HG02938 (cell line): ENCODE measurements around the gene PEPD.

Experiments used
- ATAC-seq: cut with Tn5 transposase; IDR thresholded peaks from one replicate; pipeline ENCODE4 v1.9.1; 2021; ENCODE audit warnings: mild to moderate bottlenecking, moderate library complexity; ENCODE audit not compliant: unreplicated experiment

PEPD gene

DNA sequence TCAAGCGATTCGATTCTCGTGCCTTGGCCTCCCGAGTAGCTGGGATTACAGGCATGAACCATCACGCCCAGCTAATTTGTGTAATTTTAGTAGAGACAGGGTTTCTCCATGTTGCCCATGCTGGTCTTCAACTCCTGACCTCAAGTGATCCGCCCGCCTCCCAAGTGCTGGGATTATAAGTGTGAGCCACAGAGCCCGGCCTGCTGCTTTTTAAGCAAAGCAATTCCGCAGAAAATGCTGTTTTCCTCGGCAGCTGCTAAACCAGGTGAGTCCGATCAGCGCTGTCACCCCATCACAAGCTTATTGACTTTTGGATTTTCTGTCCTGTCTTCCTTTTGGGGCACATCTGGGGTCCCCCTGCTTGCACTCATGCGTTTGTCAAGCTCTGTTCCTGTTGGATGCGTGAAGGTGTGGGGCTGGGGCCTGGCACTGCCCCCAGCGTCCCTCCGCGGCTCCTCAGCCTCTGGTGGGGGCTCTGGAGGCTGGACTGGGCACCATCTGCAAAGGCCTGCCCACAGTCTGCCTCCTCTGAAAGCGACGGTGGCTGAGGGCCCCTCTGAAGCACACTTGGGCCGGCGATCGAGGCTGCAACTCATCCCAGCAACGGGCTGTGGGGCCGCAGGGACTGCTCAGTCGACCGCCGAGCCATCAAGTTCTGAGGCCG, 122.4 kb downstream of the PEPD start:
- ATAC-seq, result no peak

- ATAC-seq, result no peak
Observed at GRCh38 chr19:33398361-33399060, 123.1 kb downstream of the PEPD start.

DNA sequence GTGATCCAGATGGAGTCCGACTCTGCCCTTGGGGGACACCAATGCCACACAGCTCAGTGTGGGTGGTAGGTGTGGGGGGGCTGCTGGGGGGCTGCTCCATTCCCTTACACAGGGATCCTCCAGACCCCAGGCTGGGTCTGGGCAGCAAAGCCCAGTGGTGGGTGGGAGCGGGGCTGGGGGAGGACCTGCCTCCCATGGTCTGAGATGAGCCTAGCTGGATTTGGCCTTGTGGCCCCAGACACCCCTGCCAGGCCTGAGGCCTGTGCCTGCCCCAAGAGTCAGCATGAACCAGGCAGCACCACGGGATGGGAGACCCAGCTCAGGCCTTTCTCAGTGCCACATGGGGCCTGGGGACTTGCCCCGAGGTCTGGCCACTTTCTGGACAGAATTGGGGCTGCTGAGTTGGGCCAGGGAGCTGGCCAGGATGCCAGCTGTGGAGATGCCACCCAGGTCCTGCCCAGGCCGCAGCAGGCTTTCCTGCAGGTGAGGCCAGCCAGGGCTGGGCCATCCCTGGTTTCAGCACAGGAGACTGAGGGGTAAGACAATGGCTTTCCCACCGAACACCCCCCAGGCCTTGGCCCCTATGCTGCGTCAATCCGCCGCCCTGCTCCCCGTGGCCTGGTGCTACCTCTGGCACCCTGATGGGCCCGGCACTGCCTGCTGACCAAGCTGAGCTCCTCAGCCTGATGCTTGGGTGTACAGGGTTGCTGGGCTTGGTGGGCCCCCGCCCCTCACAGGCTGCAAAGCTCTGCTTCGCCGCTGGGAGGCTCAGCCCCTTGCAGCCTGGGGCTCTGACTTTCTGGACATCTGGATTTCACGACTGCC, 123.8 kb downstream of the PEPD start:
- no peak for ATAC-seq

- no peak for ATAC-seq
Observed at GRCh38 chr19:33396701-33397535, 124.7 kb downstream of the PEPD start.

- ATAC-seq, result no peak
Observed at GRCh38 chr19:33395561-33396550, 125.7 kb downstream of the PEPD start.

DNA sequence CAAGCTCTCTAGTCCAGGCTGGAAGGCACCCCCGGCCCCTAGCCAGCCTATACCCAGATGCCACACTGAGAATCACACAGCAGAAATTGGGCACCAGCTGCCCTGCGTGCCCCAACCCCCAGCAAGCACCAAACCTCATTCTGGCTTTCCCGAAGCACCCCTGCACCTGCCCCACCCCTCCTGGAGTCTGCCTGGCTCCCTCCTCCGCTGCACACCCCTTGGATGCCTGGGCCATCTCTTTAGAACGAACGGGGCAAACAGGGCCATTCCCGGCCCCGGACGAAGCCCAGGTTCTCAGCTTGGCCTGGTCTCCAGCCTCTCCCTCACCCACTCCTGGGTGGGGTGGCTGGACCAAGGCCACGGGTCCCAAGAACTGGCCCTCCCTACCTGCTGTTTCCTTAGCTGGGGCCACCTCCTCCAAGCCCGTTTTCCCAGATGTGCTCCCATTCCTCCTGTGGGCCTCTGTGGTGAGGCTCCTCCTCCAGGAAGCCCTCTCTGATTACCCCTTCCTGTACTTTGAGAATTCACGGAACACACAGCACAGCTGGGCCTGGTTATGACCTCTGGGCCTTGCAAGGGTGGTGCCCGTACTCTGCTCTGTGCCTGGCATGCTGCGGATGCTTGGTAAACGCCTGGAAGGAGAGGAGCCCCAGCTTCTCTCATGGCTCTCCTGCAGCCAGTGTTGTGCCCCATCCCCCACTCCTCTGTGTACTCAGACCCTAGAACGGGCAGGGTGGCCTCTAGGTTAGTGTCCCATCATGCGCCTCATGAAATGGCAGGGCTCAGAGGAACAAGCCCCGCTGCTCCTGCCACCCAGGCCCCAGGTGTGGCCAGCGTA, 126.6 kb downstream of the PEPD start:
- no peak for ATAC-seq

DNA sequence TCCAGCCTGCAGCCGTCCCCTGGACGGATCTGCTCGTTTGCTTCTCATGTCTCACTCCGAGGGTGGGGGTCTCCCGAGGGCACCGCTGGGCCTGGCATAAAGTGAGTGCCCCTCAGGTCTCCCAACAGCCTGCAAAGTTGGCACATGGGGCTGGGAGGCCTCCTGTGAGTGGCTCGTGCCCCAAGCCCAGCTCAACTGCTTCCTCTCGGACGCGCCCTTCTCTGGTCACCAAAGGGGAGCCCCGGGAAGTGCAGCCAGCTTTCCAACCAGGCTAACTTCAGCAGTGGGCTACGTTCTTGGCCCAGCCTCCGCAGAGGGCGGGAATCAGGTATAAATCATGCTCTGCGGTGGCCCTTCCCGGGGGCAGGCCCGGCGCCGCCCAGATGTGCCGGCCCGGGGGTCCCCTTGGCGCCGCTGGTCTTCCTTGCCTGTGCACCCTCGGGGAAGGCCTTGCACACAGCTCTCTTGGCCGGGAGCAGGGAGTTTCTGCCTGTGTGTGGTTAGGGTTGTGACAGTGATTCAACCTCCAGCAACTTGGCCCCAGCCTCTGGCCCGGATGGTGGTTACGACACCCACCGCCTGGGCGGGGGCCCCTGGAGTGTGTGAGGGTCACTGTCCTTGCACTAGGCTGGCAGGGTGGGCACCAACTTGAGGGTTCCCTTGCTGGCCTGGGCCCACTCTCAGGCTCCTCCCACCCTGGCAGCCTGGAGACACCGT, 127.4 kb downstream of the PEPD start:
- no peak for ATAC-seq

GRCh38 chr19:33393286-33394005, 128.1 kb downstream of the PEPD start:
- ATAC-seq, result no peak

DNA sequence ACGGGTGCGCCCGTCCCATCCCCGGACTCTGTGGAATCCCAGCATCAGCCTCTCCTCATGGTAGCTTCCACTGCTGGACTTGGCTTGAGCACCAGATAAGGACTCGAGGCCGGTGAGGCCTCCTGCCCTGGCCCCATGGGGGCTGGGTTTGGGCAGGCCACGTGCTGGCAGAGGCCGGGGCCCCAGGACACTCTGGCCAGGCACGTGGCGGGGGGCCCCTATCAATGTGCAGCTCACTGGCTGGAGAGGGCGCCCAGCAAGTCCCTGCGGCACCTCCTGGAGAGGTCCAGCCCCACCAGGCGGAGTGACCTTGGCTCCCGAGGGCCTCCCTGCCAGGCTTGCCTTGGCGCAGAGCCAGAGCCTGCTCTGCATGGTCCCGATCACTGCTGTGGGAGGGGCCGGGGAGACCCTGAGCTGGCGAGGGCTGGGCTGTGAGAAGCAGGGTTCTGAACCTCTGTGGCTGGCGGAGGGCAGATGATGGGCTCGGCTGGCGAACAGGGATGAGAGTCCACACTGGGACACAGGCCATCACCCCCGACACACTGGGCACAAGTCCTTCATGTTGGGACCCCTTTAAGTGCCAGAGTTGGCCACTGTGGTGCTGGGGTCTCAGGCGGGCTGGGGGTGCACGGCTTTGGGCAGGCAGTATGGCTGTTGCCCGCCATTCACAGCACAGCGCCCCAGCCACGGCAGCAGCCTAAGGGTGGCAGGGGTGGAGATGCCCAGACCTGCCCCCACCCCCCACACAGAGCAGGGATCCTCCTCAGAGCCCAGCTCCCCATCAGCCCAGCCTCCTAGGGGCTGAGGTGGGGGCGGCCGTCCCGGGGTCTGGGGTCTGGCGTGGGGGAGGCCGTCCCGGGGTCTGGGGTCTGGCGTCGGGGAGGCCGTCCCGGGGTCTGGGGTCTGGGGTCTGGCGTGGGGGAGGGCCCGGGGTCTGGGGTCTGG, 129.0 kb downstream of the PEPD start:
- ATAC-seq, result no peak

DNA sequence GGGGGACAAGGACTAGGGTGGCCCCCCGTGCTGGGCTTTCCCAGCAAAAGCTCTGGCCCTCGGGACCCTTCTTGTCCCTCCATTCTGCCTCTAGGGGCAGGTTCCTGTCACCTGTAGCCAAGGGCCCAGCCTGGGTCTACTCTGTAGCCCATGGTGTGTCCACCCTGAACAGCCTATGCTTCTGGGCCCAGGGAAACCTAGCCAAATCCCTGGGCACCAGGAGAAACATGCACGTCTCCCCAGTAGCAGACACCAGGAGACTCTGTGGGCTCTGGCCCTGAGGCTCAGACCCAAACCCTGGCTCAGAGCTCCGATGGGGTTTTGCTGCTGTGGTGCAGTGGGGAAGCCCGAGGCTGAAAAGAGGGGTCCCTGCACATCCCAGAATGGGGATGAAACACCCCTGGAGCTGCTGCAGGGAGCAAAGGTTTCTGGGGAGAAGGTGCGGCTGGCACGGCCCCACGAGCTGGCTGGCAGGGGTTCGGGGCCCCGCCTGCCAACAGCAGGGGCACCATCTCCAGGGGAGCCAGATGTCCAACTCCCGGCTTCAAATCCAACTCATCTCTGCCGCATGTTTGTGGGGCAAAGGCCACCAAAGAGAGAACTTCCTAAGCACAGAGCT, 129.9 kb downstream of the PEPD start:
- no peak for ATAC-seq

DNA sequence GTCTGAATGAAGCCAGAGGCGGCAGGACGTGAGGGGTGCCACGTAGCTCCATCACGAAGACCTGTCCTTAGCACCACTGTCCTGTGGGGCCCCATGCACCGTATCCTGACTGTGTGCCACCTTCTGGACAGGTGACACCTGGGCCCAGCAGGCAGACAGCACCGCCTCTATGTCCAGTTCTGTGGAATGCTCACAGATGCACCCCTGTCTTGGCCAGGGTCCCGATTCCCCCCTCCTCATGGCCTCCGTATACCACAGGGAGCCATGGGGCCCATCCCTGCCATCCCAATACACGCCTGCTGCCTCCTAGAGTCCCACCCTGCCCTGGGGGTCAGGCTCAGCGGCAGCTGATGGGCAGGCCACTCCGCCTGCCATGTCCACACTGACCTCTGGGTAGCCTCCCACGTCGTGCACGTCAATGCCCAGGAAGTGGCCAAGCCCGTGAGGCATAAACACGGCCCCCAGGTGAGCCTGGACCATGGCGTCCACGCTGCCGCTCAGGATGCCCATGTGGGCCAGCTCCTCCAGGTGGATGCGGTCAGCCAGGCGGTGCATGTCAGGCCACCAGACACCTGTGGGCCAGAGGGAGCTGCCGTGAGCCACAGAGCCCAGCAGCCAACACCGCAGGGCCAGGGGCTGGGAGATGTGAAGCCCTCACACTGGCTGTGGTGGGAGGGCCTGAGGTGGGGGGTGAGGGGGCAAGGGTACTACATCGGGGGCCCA, 130.5 kb downstream of the PEPD start:
- ATAC-seq, result no peak

DNA sequence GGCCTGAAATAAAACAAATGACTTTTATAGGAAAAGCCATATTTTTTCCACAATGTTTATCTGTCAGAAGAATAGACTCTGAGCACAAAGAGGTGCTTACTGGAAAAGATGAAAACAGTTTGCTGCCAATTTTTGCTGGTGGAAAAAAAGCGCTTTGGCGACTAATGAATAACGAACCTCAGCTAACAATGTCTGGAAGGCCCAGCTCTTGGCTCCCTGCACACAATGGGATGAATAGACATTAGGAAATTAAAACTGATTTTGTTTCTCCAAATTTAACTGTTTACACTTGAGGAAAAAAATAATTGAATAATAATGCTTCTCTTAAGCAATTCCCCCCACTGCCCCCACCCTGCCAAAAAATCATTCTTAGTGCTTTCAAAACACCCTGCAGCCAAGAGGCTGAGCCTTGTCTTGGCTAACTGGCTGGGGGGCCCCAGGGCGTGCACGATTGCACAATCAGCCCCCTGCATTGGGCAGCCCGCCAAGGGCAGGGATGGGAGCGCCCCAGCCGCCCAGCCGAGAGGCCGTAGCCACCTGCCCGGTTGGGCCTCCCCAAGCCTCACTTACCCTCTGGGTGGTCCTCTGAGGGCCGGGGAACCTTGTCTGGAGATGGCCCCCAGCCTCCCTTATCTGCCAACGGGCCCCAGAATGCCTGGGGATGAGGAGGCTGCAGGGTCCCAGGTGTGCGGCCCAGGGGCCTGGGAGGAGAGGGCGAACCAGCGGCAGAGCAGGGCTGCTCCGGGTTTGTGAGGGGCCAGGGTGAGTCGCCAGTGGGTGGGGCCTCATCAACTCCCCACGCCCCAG, 131.3 kb downstream of the PEPD start:
- ATAC-seq, result no peak

- ATAC-seq, result no peak
Observed at GRCh38 chr19:33389421-33390100, 132.0 kb downstream of the PEPD start.
